Vagina (tissue), 2 donors: ENCODE measurements around the gene TMBIM1.

Experiments used
- POLR2A ChIP-seq, 2 donors: fragments of 450-650 bp; IDR thresholded peaks; one replicate each; pipeline ENCODE4 v1.6.1; 2017; ENCODE audit warnings: antibody characterized with exemption in 2 of 2, mild to moderate bottlenecking in 2 of 2, moderate library complexity in 2 of 2
- POLR2AphosphoS5 ChIP-seq, 2 donors: sonication (generic); formaldehyde crosslinking; IDR thresholded peaks; one replicate each; pipeline ENCODE4 v1.9.0; 2017; ENCODE audit warnings: antibody characterized with exemption in 2 of 2, mild to moderate bottlenecking in 2 of 2, low read depth in 1 of 2; ENCODE audit not compliant: insufficient read depth in 1 of 2
- TF ChIP-seq, protein P1 (sequence below), 3 experiments: fragments of 450-650 bp in 2 of 3; fragments of 200-600 bp in 1 of 3; sonication (generic) in 1 of 3; IDR thresholded peaks; one replicate each; pipeline ENCODE4 v1.5.1; 2017 to 2019; ENCODE audit warnings: antibody characterized with exemption in 3 of 3, mild to moderate bottlenecking in 2 of 3, moderate library complexity in 2 of 3

DNA sequence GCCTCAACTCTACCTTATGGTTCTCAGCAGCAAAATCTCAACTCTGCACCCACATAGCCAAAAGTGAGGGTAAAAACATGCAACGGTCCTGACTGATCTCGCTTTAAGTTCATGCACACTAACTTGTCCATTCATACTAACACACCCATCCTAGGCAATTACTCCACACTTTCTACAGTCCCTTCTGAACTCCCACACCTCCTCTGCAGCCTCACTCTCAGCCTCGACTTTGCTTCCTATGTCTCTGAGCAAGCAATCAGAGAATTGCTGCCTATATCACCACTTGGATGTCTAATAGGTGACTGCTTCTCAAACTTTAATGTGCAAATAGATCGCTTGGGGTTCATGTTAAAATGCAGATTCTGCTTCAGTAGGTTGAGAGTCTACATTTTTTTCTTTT is 7.8 kb upstream of the TMBIM1 start:
- TF ChIP-seq, protein P1, sequence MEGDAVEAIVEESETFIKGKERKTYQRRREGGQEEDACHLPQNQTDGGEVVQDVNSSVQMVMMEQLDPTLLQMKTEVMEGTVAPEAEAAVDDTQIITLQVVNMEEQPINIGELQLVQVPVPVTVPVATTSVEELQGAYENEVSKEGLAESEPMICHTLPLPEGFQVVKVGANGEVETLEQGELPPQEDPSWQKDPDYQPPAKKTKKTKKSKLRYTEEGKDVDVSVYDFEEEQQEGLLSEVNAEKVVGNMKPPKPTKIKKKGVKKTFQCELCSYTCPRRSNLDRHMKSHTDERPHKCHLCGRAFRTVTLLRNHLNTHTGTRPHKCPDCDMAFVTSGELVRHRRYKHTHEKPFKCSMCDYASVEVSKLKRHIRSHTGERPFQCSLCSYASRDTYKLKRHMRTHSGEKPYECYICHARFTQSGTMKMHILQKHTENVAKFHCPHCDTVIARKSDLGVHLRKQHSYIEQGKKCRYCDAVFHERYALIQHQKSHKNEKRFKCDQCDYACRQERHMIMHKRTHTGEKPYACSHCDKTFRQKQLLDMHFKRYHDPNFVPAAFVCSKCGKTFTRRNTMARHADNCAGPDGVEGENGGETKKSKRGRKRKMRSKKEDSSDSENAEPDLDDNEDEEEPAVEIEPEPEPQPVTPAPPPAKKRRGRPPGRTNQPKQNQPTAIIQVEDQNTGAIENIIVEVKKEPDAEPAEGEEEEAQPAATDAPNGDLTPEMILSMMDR (IDR thresholded peaks at IDR 0.05) = no peak
- TF ChIP-seq POLR2A (IDR thresholded peaks at IDR 0.05) (no peak), POLR2AphosphoS5 (IDR thresholded peaks at IDR 0.05; ENCODE audit: insufficient read depth in 1 of 2, low read depth in 1 of 2) (no peak)
